Measurements from ENCODE around the gene SCN2B.

DNA sequence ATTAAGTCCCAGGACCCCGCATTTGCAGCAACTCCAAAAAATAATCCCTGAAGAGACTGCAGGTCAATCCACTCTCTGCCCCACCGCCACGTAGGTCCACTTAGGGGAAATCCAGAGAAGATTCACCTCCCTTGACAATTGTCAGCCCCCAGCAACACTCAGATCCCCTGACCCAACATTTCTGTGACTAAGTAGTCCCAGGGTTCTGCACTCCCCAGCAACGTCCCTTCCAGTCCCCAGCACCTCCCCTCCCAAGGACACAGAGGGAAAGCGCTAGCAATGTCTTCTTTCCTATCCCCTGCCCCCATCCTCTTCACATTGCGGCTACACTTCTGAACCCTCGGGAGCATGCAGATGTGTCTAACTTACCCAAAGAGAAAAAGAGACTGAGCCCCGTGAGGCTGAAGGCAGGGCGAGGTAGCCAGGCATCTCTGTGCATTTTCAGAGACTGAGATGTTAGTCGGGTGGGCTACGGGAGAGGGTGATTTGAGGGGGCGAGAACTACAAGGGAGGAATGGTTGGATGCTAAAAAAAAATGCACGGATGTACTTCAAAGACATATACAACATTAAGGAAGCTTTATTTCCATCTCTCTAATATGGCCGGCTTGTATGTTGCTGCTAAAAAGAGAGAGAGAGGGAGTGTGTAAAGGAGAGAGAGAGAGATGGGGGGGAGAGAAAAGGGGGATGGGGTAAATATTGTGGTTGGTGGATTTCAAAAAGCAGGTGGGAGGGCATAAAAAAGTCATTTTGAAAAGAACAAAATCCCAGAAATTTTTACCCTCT is at the start of gene SCN2B:
- TF ChIP-seq ZFX (IDR thresholded peaks at IDR 0.05; ENCODE audit: borderline replicate concordance) (no peak), CTCF (IDR thresholded peaks at IDR 0.05) (no peak)

Measured in 22Rv1 (cell line).